Astrocyte (in vitro differentiated cells and primary cell): ENCODE measurements around the gene PCSK5.

ENCODE experiments used
- EZH2 ChIP-seq: IDR thresholded peaks from 2 replicates; pipeline ENCODE4 v1.6.1; 2012; ENCODE audit warnings: mild to moderate bottlenecking, low read length, inconsistent platforms; ENCODE audit not compliant: insufficient read depth
- TF ChIP-seq, protein P1 (sequence below): IDR thresholded peaks from 2 replicates; pipeline ENCODE4 v1.5.1; 2011; ENCODE audit warnings: low read depth, mild to moderate bottlenecking, inconsistent platforms, low read length, moderate library complexity; ENCODE audit not compliant: insufficient read depth

DNA sequence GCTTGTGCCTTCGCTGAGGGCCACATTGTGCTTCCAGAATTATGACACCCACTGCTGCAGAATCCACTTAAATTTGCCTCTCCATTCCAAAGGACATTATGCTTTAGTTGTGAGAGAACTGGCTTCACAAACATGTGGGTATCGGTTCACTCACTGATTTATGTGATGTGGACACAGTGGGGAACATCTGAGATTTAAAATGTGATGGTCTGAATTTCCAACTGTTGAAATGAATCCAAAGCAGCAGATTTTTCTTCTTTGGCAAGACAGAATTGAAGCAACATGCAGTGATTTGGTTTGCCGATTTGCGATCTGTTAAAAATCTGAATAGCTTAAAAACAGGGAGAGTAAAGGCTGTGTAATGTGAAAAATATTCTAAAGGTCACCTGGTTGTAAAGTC lies 20.3 kb downstream of the PCSK5 start:
- TF ChIP-seq, protein P1, sequence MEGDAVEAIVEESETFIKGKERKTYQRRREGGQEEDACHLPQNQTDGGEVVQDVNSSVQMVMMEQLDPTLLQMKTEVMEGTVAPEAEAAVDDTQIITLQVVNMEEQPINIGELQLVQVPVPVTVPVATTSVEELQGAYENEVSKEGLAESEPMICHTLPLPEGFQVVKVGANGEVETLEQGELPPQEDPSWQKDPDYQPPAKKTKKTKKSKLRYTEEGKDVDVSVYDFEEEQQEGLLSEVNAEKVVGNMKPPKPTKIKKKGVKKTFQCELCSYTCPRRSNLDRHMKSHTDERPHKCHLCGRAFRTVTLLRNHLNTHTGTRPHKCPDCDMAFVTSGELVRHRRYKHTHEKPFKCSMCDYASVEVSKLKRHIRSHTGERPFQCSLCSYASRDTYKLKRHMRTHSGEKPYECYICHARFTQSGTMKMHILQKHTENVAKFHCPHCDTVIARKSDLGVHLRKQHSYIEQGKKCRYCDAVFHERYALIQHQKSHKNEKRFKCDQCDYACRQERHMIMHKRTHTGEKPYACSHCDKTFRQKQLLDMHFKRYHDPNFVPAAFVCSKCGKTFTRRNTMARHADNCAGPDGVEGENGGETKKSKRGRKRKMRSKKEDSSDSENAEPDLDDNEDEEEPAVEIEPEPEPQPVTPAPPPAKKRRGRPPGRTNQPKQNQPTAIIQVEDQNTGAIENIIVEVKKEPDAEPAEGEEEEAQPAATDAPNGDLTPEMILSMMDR: no peak
- no peak for TF ChIP-seq EZH2
